GM19043 (cell line): Measurements from ENCODE around the gene SUPV3L1.
"Not testable (repeated sequence)": the region's sequence is repeated elsewhere in the genome, so short reads cannot be mapped to it uniquely, and the experiment has no call there.

Experiments used
- ATAC-seq: cut with Tn5 transposase; IDR thresholded peaks from one replicate; pipeline ENCODE4 v1.9.1; 2021; ENCODE audit warnings: low read depth; ENCODE audit not compliant: unreplicated experiment

The SUPV3L1 gene

GRCh38 chr10:69251417-69251816 lies 71.4 kb downstream of the SUPV3L1 start:
- not testable (repeated sequence) for ATAC-seq

- no peak for ATAC-seq
Measured at GRCh38 chr10:69253171-69253570, 73.1 kb downstream of the SUPV3L1 start.

- no peak for ATAC-seq
Measured at GRCh38 chr10:69254877-69255276, 74.8 kb downstream of the SUPV3L1 start.
